Lung (tissue), 12 donors: ENCODE data around the gene MAP1S. TPM values are rescaled to one million over a fixed set of nuclear protein-coding genes. Genes with fewer than 3 reads are reported as not detected.
A peak's percentile ranks its signal among the peaks of the same experiment; 100 is the strongest.

Experiments
- ATAC-seq: fragments of 200-7000 bp; cut with Tn5 transposase; one replicate; pipeline ENCODE4 v1.9.1; 2020; ENCODE audit warnings: moderate number of reproducible peaks; ENCODE audit not compliant: insufficient read depth, low FRiP score
- DNase-seq, 3 donors: peaks; one replicate each; pipeline ENCODE4 v3.0.0-alpha.2; 2013 to 2017
- H3K27ac ChIP-seq, 2 donors: one replicate each; pipeline ENCODE4 v1.5.1; 2013; ENCODE audit warnings: mild to moderate bottlenecking in 2 of 2, moderate library complexity in 2 of 2, control low read depth in 1 of 2, inconsistent platforms in 1 of 2, low read depth in 1 of 2, low read length in 1 of 2
- H3K27me3 ChIP-seq, 3 donors: one replicate each; pipeline ENCODE4 v1.5.1; 2013; ENCODE audit warnings: low read length in 2 of 3; ENCODE audit not compliant: control insufficient read depth in 3 of 3, insufficient read depth in 3 of 3
- H3K36me3 ChIP-seq, 4 donors: one replicate each; pipeline ENCODE4 v1.5.1; 2013; ENCODE audit warnings: low read length in 4 of 4, mild to moderate bottlenecking in 1 of 4, moderate library complexity in 1 of 4; ENCODE audit not compliant: control insufficient read depth in 4 of 4, insufficient read depth in 4 of 4
- H3K4me1 ChIP-seq, 5 donors: one replicate each; pipeline ENCODE4 v1.5.1; 2013; ENCODE audit warnings: low read length in 5 of 5, mild to moderate bottlenecking in 2 of 5, moderate library complexity in 1 of 5; ENCODE audit not compliant: control insufficient read depth in 5 of 5, insufficient read depth in 5 of 5
- H3K4me3 ChIP-seq: one replicate; pipeline ENCODE4 v1.5.1; 2013; ENCODE audit warnings: mild to moderate bottlenecking, control low read depth, moderate library complexity
- H3K9ac ChIP-seq, 2 donors: one replicate each; pipeline ENCODE4 v1.5.1; 2013; ENCODE audit warnings: low read length in 2 of 2, control low read depth in 1 of 2; ENCODE audit not compliant: insufficient read depth in 1 of 2
- H3K9me3 ChIP-seq, 4 donors: one replicate each; pipeline ENCODE4 v1.5.1; 2013; ENCODE audit warnings: low read length in 3 of 4, mild to moderate bottlenecking in 1 of 4, moderate library complexity in 1 of 4; ENCODE audit not compliant: control insufficient read depth in 4 of 4, insufficient read depth in 3 of 4
- whole genome bisulfite sequencing, 2 donors: extraction: QIAGEN DNeasy Blood & Tissue Kit; methylation state at CpG; one replicate each; pipeline ENCODE4 v1.1.7; 2013; 5-methylcytosine and 5-hydroxymethylcytosine counted together
- polyA plus RNA-seq, 2 donors: library from polyadenylated mRNA; stranded (reverse); fragments of 200-250 nt; gene quantifications; one replicate each; pipeline ENCODE4 v1.2.1, GENCODE V29; 2013
- total RNA-seq, 2 donors: library from RNA; depleted of rRNA in 1 of 2; stranded (reverse); fragments of >200 nt in 1 of 2; gene quantifications; one replicate each; pipeline ENCODE4 v1.2.1, GENCODE V29; 2014 to 2021
- TF ChIP-seq, protein P1 (sequence below): IDR thresholded peaks from 2 replicates; pipeline ENCODE4 v1.5.1; 2012; ENCODE audit warnings: mild to moderate bottlenecking; ENCODE audit errors: control extremely low read depth, extremely low read depth
- donor health status: control.
- donor health status: control.
- donor health status: Bipolar disorder and iron deficiency.
- donor health status: healthy.
- donor health status: DM: yes; HTN: yes; CAD: no.

The MAP1S gene
- total and polyA plus RNA-seq, 4 donors, result 32.1 to 71.1 (median 38.4) TPM

DNA sequence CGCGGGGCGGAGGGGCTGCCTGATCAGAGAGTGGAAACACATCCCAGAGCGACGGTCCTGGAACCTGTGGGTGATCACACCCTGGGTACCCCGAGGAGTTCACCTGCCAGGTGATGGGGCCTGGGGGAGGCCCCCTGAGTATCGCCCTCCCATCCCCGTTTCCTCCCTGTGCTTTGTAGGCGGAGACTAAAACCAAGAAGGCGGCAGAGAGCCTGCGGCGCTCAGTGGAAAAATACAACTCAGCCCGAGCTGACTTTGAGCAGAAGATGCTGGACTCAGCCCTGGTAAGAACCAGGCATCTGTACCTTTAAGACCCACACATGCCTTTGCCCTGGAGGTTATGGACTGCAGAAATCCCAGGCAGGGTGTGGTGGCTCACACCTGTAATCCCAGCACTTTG, 51.3 kb downstream of the MAP1S start:
- no peak overlapping the region for H3K4me3 ChIP-seq
- no peak overlapping the region for H3K27ac ChIP-seq
- no peaks in the 10 kb centered on the region for H3K9me3 ChIP-seq
- H3K9ac ChIP-seq, result no peak overlapping the region
- H3K36me3 ChIP-seq, result peaks cover 0 to 1% (median 0%) of the 10 kb centered on the region in 4 donors
- ATAC-seq, result no peak
- no peaks in the 10 kb centered on the region for H3K27me3 ChIP-seq
- DNase-seq, result no peak
- TF ChIP-seq, protein P1, sequence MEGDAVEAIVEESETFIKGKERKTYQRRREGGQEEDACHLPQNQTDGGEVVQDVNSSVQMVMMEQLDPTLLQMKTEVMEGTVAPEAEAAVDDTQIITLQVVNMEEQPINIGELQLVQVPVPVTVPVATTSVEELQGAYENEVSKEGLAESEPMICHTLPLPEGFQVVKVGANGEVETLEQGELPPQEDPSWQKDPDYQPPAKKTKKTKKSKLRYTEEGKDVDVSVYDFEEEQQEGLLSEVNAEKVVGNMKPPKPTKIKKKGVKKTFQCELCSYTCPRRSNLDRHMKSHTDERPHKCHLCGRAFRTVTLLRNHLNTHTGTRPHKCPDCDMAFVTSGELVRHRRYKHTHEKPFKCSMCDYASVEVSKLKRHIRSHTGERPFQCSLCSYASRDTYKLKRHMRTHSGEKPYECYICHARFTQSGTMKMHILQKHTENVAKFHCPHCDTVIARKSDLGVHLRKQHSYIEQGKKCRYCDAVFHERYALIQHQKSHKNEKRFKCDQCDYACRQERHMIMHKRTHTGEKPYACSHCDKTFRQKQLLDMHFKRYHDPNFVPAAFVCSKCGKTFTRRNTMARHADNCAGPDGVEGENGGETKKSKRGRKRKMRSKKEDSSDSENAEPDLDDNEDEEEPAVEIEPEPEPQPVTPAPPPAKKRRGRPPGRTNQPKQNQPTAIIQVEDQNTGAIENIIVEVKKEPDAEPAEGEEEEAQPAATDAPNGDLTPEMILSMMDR, result no peak
- H3K4me1 ChIP-seq, result peaks cover 0 to 11% (median 3%) of the 10 kb centered on the region in 5 donors
- 81 to 91% methylated on average over 13 of the region's 13 CpGs for WGBS, 2 donors

- WGBS, 2 donors, result 95 to 96% methylated on average over 4 of the region's 4 CpGs
- H3K9ac ChIP-seq, result no peak overlapping the region
- H3K4me1 ChIP-seq, result peaks cover 0 to 5% (median 0%) of the 10 kb centered on the region in 5 donors
- peaks cover 0 to 1% (median 0%) of the 10 kb centered on the region in 4 donors for H3K9me3 ChIP-seq
- ATAC-seq (no peak), DNase-seq (no peak)
- H3K4me3 ChIP-seq, result no peak overlapping the region
- TF ChIP-seq, protein P1, result no peak
- H3K27ac ChIP-seq, result no peak overlapping the region
- H3K36me3 ChIP-seq, result peaks cover 0 to 1% (median 0%) of the 10 kb centered on the region in 4 donors
- no peaks in the 10 kb centered on the region for H3K27me3 ChIP-seq
Measured at GRCh38 chr19:17772172-17772571, 52.9 kb downstream of the MAP1S start.

DNA sequence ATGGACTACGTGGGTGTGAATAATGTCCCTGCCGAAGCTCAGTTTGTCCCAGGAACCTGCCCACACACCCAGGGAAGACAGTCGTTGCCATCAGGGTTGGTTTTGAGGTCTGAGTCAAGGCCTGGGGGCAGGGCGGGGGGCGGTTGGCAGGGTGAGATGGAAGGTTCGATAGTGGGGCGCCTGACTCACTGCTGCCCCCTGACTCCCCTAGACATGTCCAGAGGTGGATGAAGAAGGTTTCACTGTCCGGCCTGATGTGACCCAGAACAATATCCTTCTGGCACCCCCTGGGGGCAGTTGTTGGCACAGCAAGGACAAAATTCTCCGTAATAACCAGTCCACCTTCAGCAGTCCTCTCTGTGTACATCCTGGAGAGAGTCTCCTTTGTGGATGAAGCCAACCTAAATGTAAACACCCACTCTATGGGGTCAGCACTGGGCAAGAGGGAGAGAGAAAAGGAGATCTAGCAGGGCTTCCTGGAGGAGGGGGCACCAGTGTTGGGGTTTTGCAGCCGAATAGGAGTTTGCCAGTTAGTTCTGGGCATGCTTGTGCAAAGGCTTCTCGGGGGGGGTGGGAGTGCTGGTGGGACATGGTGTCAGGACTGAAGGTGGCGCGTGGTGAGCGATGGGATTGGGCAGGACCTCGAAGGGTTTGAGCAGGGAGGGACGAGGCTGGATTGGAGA, 56.1 kb downstream of the MAP1S start:
- Histone ChIP-seq H3K9ac (no peak overlapping the region), H3K4me3 (no peak overlapping the region), H3K27ac (no peak overlapping the region), H3K9me3 (peaks cover 0 to 1% (median 0%) of the 10 kb centered on the region in 4 donors), H3K4me1 (peaks cover 0 to 2% (median 0%) of the 10 kb centered on the region in 5 donors), H3K27me3 (peaks cover 0 to 2% (median 0%) of the 10 kb centered on the region in 3 donors), H3K36me3 (peaks cover 0 to 1% (median 0%) of the 10 kb centered on the region in 4 donors)
- ATAC-seq (no peak), DNase-seq (no peak)
- TF ChIP-seq, protein P1, result peak; percentile 9
- WGBS, 2 donors, result 71 to 82% methylated on average over 16 of the region's 16 CpGs
